Osteocyte (in vitro differentiated cells): ENCODE data around the gene PCSK2. TPM values are rescaled to one million over a fixed set of nuclear protein-coding genes. Genes with fewer than 3 reads are reported as not detected.
A peak's percentile ranks its signal among the peaks of the same experiment; 100 is the strongest.

Source experiments
- DNase-seq: peaks from one replicate; pipeline ENCODE4 v3.0.0; 2021; ENCODE audit warnings: mixed read lengths; ENCODE audit not compliant: unreplicated experiment; ENCODE audit errors: extremely low spot score
- H3K27ac Mint-ChIP-seq: one replicate; pipeline ENCODE4 v1.8.0; 2021; ENCODE audit warnings: mild to moderate bottlenecking, mixed read lengths; ENCODE audit not compliant: unreplicated experiment
- H3K27me3 Mint-ChIP-seq: one replicate; pipeline ENCODE4 v1.8.0; 2021; ENCODE audit warnings: mixed read lengths; ENCODE audit not compliant: unreplicated experiment
- H3K36me3 Mint-ChIP-seq: one replicate; pipeline ENCODE4 v1.8.0; 2021; ENCODE audit warnings: mixed read lengths; ENCODE audit not compliant: unreplicated experiment
- H3K4me1 Mint-ChIP-seq: one replicate; pipeline ENCODE4 v1.8.0; 2021; ENCODE audit warnings: mixed read lengths; ENCODE audit not compliant: unreplicated experiment
- H3K4me3 Mint-ChIP-seq: one replicate; pipeline ENCODE4 v1.8.0; 2021; ENCODE audit warnings: mild to moderate bottlenecking, moderate library complexity, mixed read lengths; ENCODE audit not compliant: unreplicated experiment
- H3K9me3 Mint-ChIP-seq: one replicate; pipeline ENCODE4 v1.8.0; 2021; ENCODE audit warnings: mixed read lengths; ENCODE audit not compliant: unreplicated experiment
- CTCF ChIP-seq: fragments of 200-600 bp; sonication (generic); IDR thresholded peaks from 2 replicates; pipeline ENCODE4 v1.5.0; 2021; ENCODE audit warnings: antibody characterized with exemption, mild to moderate bottlenecking, moderate library complexity
- total RNA-seq: library from RNA; stranded (reverse); gene quantifications from 2 replicates; pipeline ENCODE4 v1.2.1, GENCODE V29; 2021

PCSK2 gene
- total RNA-seq, 1 donor from 2014 or later = not detected

GRCh38 chr20:17531665-17532025 is 304.8 kb downstream of the PCSK2 start:
- Mint-ChIP-seq H3K9me3 (no peaks in the 10 kb centered on the region), H3K4me1 (peaks cover 22% of the 10 kb centered on the region), H3K27me3 (no peaks in the 10 kb centered on the region), H3K36me3 (no peaks in the 10 kb centered on the region), H3K4me3 (peak overlapping the region; percentile 80), H3K27ac (peak overlapping the region; percentile 95)
- DNase-seq = no peak
- TF ChIP-seq CTCF = no peak

- no peak overlapping the region for H3K27ac Mint-ChIP-seq
- TF ChIP-seq CTCF = no peak
- H3K4me3 Mint-ChIP-seq = no peak overlapping the region
- no peak for DNase-seq
- no peaks in the 10 kb centered on the region for H3K27me3 Mint-ChIP-seq
- no peaks in the 10 kb centered on the region for H3K36me3 Mint-ChIP-seq
- no peaks in the 10 kb centered on the region for H3K9me3 Mint-ChIP-seq
- H3K4me1 Mint-ChIP-seq = peaks cover 37% of the 10 kb centered on the region
These were observed 306.6 kb downstream of the PCSK2 start for GRCh38 chr20:17533396-17533795.

DNA sequence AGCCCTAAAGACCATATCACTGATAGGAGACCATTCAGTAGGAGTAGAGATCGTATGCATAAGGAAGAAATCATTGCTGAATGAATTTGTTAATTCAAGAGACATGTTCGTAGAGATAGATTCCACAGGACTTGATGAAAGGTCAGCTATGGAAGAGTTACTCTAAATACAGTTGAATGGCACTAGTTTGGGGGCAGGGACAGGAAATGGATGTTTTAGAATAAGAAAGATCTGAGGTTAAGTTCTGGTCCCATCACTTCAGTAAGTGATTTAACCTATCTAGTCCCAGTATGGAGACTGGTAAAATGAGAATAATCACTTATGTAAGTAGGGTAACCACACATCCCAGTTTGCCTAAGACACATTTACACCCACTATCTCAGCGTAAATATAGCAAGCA is 307.2 kb downstream of the PCSK2 start:
- H3K27ac Mint-ChIP-seq = no peak overlapping the region

More for the DNA sequence above, 307.2 kb downstream of the PCSK2 start:
- peaks cover 44% of the 10 kb centered on the region for H3K4me1 Mint-ChIP-seq
- H3K36me3 Mint-ChIP-seq = no peaks in the 10 kb centered on the region
- no peak overlapping the region for H3K4me3 Mint-ChIP-seq
- TF ChIP-seq CTCF = no peak
- DNase-seq = no peak
- no peaks in the 10 kb centered on the region for H3K9me3 Mint-ChIP-seq
- H3K27me3 Mint-ChIP-seq = no peaks in the 10 kb centered on the region
